HG03439 (cell line): ENCODE data around the gene RFX8.
"Not testable (repeated sequence)": the region's sequence is repeated elsewhere in the genome, so short reads cannot be mapped to it uniquely, and the experiment has no call there.

Experiments
- ATAC-seq: cut with Tn5 transposase; IDR thresholded peaks from one replicate; pipeline ENCODE4 v1.9.1; 2021; ENCODE audit warnings: mild to moderate bottlenecking, moderate library complexity; ENCODE audit not compliant: unreplicated experiment

RFX8 gene

DNA sequence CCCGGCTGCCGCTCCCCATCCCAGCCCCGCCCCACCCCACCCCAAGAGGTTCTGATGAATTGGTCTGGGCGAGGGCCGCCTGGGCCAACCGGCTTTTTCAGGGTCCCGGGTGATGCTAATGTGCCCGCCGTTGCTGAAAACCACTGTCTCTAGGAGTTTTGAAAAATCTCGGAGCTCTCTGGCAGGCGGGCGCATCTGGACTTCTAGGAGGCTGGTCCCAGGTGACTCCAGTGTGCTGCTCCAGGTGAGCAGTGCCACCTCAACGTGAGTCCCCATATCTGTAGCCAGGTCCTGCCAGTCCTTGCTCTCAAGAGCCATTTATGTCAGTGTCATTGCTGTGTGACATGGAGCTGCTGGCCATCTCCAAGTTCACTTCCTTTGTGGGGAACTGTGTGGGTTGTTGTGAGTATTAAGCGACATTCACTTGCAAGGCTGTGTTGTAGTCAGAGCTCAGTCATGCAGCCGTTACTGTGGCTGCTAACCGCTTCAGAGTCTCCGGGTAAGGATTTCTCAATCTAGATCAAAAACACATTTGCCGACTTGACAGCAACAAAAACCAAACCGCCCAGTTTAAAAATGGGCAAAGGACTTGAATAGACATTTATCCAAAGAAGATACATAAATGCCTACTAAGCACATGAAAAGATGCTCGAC lies at the start of gene RFX8:
RFX8 (minus strand) TSS at position 382 of the 654 bp plus-strand sequence. CDS start 8,264 bp downstream, outside the sequence.
- ATAC-seq, result no peak

DNA sequence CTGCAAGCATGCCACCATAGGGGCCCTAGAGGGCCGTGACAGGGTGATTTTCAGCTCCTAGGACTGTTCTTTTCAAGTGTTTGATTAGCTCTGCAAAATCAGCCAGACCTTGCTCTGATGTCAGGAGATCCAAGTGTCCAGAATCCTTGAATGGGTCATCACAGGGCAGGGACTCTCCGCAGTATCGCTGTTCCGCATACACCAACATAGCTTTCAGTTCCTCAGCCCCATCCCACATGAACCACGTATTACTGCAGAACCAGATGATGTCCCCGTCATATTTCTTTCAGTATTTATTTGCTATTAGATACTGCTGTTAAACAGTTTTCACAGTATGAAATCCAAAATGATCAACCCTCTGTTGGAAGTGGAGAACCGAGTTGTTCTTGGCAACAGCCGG lies 46.6 kb upstream of the RFX8 start:
- no peak for ATAC-seq

DNA sequence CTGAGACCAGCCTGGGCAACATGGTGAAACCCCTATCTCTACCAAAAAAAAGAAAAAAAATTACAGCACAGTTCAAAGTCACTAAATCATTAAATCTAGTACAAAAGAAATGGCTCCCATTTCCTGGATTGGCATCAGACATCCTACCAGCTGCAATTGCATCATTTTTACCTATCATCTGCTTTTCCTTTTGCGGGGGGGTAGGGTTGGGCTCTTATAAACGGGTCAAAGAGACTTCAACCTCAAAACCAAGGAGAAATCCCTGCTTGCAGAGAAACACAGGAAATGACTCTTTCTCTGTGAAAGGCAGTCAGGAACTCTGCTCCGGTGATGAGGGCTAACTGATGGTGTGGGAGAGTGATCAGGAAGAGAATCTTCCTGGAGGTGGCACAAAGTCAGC lies 45.3 kb upstream of the RFX8 start:
- no peak for ATAC-seq

DNA sequence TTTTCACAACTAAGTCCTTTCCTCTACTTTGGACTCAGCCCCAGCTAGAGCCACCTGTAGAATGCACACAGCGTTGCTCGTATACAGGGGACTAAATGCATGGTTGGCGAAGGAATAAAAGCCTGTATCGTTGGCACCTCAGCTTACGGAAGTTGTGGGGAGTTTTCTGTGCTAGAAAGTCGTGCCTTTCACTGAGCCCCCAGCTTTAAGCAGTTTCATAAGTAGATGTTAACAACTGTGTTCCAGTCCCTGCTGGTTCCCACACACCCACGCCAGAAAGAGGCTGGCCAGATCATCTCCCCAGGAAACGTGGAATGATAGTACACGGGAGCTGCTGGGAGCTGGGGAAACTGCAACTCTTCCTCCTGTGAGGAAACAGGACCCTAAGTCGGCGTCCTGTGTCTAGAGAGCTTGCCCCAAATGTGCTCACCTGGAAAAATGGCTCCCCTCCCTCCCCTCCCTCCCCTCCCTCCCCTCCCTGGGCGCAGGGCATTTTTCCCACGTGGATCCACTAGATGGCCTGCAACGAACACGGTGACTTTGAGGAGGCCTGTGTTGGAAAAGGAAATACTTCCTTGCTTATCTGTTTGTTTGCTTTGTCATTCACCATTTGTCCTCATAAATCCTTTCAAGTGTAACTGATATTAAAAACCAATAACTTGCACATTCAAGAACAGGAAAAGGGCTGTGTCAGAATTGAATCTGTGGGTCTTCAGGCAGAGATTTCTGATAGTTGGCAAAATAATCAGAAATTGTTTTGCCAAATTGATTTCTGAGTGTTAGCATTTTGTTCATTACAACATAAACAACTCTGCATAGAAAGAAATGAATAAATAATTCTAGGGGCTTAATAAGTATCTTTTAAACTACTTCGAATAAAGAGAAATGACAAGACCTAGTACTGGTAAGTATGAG lies 43.9 kb upstream of the RFX8 start:
- no peak for ATAC-seq

DNA sequence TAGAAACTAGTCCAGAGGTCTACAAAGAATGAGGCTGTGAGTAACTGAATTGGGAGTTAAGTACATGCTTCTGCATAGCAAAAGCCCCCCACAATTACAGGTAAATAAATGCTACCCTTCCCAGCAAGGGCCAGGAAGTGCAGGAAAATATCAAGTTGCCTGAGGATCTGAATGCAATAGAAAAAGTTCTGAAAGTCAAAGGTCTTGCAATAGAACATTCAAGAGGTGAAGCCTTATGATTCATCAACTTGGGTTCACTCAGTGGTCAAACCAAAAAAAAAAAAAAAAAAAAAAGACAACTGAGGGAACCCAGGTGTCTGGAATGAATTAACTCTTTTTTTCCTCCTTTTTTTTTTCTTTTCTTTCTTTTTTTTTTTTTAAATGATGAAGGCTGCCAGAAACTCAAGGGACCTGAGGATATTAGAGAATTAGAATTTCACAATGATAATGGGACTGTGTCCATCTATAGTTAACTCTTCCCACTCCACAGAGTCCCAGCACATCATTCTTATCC lies 42.9 kb upstream of the RFX8 start:
- no peak for ATAC-seq

DNA sequence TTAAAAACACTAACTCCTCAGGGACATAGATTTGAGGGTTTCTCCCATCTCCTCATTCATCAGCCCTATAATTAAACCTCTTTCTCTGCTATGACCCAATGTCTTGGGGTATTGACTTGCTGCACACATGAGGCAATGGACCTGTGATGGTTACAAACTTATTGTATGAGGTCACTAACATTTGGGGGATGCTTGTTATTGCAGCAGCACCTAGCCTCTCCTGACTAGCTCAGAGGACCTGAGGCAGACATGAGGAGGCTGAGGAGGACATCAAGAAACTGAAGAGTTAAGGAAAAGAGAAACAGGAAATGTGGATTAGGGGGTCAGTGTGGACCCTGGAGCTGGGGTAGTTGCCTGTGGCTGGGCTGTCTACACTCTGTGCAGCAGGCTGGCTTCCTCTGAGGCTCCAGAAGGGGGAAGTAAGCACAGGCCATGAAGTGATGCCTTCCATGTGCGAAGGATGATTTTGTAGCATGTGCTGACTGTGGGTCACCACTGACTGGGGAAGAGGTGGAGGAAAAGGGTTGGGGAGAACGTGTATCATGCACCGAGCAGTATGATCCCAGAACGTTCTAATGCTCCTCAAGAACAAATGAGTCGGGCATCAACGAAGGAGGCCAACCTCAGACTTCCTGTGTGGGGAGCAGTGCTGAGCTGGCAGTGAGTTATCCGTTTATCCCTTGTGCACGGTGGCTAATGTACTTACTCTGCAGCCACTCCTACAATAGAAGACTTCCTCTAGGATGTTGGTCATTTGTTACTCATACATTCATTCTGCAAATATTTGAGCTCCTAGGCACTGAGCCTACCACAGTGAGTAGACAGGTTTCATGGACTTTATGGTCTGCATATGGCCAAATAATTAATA lies 42.1 kb upstream of the RFX8 start:
- no peak for ATAC-seq

DNA sequence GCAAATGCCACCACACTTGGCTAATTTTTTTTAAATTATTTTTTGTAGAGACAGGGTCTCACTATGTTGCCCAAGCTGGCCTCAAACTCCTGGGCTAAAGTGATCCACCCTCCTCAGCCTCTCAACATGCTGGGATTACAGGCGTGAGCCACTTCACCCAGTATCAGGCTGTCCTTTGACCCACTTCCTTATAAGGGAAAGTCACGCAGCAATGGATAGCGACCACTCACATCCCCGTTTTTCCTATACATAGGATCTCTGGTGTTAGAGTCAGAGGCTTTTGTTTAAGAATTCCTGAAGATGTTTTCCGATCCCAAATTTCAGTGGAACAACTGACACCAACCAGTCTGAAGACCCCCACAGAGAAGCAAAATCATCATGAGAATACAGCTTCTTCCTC lies 41.4 kb upstream of the RFX8 start:
- no peak for ATAC-seq

DNA sequence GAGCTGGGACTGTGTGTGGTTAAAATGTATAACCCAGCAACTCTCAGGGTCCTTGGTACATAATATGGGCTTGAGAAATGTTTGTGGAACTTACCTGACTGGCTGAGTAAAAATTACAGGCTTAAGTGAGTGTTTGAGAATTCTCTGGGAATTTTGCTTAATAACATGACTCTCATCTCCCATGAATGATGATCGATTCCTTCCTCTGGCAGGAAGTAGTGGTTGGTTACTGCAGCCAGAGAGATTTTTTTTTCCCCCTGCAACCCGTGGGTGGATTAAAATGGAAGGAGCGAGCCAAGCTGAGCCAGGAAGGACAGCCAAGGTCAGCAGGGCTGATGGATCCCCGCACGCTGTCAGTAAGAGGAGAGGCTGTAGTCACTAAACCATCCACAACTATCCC lies 40.6 kb upstream of the RFX8 start:
- ATAC-seq, result no peak

DNA sequence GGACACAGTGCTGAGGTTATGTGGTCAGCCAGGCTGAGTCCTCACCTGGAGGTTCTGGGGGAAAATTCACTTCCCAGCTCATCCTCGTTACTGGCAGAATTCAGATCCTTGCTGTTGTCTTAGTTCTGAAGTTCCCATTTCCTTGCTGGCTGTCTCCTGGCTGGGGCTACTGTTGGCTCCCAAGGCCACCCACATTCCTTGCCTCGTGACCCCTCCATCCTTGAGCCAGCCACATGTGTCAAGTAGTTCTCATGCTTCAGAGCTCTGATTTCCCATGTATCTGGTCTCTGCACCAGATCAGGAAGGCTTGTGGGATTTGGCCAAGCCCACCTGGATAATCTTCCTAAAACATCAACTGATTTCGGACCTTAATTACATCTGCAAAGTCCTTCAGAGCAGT lies 38.1 kb upstream of the RFX8 start:
- ATAC-seq, result no peak

DNA sequence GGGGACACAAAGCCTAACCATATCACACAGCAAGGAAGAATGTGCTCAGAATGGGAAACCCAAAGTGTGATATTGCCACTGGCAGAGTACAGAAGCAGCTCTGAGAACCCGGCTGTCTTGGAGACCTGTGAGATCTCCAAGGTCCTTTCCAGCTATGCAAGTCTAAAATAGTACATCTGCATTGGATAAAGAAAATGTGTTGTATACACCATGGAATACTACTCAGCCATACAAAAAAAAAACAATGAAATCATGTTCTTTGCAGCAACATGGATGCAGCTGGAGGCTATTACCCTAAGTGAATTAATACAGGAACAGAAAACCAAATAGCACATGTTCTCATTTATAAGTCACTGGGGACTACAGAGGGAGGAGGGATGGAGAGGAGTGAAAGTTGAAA lies 36.5 kb upstream of the RFX8 start:
- no peak for ATAC-seq

DNA sequence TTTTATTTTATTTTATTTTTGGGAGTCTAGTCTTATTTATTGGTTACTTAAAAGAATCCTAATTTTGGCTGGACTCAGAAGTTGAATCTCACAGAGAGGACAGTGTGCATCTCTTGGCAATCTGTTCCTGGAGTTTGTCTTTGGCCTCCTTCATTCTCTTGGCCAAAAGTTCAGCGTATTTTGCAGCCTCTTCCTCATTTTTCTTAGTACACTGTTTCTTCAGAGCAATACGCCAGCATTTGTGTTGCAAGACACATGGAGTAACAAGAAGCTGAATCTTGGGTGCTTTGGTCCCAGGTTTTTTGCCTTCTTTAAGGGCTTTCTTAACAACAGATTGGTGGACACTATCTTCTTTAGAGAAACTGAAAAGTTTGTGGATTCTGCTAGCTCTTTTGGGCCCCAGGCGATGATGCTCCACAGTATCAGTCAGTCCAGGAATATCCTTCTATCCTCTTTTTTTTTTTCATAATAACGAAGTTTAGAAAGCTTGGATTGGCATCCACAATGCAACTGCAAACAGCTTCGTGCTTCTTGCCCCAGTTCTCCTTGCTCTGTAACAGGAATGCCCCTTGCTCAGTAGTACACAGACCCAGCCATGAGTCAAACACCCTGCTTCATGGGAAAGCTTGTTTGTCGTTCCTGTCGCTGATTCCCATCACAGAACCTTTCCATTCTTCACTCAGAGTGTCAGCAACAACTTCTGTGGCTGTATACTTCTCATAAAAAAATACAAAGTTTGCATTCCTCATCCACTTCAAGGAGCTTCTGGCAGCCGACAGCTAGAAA lies 34.8 kb upstream of the RFX8 start:
- ATAC-seq, result no peak

DNA sequence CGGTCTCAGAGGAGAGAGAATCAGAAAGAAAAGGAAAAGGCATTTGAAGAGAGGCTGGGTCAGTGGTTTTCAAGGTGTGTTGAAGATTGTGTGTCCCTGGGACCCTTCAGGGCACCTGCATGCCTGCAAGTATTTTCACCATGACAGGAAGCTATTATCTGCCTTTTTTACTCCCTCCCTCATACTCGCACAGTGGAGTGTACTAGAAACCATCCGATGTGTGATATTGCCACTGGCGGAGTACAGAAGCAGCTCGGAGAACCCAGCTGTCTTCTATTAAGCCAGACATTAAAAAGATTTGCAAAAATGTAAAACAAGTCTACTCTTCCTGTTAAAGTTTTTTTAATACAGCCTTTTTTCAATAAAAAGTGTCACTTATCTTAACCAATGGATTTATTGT lies 33.7 kb upstream of the RFX8 start:
- ATAC-seq, result no peak

DNA sequence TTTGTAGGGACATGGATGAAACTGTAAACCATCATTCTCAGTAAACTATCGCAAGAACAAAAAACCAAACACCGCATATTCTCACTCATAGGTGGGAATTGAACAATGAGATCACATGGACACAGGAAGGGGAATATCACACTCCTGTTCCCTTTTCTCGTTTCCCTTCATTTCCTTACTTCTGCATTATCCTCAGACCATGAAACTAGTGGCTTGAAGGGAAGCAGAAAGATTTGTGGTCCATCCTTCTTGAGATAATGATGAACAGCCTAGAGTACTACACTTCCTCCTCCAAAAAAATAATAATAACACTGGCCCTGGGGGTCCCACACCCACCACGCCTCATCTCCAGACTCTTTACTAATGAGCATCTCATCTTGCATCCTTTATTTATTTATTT lies 30.4 kb upstream of the RFX8 start:
- ATAC-seq, result not testable (repeated sequence)

DNA sequence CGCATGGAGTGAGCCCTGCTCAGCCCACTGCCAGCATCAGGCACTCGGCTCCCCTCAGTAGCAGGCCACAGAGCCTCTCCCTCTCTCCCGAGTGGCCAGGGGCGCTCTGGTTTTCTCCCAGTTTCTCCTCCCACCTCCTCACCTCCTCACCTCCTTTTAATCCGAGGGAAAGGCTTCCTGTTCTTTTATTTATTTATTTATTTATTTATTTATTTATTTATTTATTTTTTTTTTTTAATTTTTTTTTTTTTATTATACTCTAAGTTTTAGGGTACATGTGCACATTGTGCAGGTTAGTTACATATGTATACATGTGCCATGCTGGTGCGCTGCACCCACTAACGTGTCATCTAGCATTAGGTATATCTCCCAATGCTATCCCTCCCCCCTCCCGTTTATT lies 29.8 kb upstream of the RFX8 start:
- ATAC-seq, result not testable (repeated sequence)

DNA sequence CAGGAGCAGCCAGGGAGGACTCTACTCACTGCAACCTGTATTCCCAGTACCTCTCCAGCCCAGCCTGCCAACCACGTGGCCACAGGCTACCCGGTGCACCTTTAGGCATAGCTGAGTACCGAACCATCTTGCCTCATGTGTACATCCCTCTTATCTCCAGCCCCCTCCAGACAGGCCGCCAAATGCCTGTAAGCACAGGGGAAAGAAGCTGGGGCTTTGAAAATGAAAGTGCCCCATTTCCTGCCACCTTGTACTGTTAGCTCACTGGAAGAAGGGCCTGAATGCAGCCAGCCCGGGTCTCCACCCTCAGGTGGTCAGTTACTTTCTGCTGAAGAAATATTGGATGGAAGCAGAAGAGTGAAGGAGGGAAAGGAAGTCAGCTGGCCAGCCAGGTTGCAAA lies 27.2 kb upstream of the RFX8 start:
- ATAC-seq, result no peak

DNA sequence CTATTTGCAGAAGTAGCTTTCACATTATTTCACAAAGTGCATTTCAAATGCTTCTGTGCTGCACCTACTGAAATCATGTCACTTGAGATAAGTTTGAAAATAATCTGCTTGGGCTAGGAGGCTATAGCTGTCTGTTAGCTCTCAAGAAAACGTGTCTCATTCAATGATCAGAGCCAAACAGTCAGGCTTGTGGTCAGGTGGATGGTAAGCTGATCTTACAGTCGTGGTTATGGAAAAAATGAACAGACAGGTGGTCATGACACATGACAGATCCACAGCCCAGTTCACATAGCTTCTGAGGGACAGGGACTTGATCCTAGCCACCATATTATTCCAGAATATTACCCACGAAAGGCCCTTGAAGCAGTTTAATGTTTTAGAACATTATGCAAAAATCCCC lies 26.5 kb upstream of the RFX8 start:
- ATAC-seq, result no peak

DNA sequence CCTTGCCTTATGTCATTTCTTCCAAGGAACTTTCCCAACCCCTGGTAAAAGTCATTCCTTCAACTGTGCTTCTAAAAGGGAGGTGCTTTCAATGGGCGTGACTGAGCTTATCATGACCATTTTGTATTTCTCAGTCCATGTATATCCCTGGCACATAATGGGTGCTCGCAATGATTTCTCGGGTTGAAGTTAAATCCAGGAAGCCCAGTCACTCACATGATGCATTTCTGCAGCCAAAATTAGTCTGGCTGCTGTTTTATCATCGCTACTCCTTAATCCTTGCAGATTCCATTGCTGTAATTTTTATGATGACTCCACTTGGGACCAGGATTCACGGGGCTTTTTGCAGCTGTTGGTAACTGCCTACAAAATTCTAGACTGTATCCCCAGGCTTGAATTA lies 25.9 kb upstream of the RFX8 start:
- no peak for ATAC-seq

DNA sequence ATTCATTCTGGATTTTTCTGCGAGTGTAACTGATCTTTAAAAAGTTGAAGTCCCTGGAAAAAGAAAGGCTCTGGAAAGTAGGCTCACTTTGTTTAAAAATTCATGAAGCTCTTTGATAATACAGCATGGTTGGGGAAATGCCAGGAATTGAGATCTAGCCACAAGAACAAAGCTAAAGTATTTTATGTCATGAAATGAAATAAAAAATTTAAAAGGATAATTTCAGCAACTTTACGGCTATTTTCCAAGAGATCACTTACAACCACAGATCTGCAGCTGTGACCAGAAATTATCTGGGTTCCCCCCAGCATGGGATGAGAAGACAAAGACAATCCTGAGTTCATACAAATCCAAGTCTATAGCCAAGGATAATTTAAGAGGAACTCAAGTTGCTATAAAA lies 25.3 kb upstream of the RFX8 start:
- no peak for ATAC-seq

DNA sequence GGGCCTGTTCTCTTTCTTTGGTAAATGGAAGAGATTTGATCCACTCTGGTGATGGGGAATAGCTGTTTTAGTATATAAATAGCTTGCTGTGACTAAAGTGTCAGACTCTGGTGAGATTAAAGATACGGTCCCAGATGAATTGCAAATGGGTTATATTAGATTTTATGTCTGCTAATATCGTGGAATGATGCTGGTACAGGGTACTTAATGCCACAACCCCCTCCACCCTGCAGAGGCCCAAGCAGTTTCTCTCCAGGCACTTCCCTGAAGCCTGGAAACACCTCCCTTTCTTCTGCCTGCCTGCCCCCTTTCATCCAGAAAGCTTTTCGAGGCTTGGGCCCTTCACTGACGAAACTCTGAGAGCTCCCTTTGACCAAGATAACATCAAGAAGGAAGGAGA lies 21.4 kb upstream of the RFX8 start:
- ATAC-seq, result no peak

DNA sequence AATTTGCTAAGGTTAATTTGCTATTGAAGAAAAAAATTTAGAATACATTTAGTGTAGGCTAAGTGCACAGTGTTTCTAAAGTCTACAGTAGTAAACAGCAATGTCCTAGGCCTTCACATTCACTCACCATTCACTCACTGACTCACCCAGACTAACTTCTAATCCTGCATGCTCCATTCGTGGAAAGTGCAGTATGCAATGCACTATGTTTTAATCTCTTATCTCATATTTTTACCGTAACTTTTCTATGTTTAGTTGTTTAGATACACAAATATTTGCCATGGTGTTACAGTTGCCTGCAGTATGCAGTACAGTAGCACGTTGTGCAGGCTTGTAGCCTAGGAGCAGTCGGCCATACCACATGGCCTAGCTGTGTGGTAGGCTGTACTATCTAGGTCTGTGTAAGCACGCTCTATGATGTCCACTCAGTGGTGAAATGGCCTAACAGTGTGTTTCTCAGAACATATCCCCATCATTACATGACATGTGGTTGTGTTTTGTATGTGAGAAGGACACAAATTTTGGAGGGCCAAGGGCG lies 18.1 kb upstream of the RFX8 start:
- no peak for ATAC-seq
